ENCODE measurements around the gene CYTH4.
"Not testable (repeated sequence)": the region's sequence is repeated elsewhere in the genome, so short reads cannot be mapped to it uniquely, and the experiment has no call there.

CYTH4 gene

GRCh38 chr22:37318364-37319109, 36.2 kb downstream of the CYTH4 start:
- in situ Hi-C loops (cut with MboI; ENCODE audit: low pct_unique_long_range_greater_than_20kb, low sequenced_read_pairs) = loop anchor here (10.0 kb wide), 1 partner anchor 136 kb away; no protein-coding TSS in a partner anchor
- no peak for DNase-seq

GRCh38 chr22:37319469-37319868, 37.2 kb downstream of the CYTH4 start:
- DNase-seq = no peak
- in situ Hi-C loops (cut with MboI; ENCODE audit: low pct_unique_long_range_greater_than_20kb, low sequenced_read_pairs) = loop anchor here (10.0 kb wide), 1 partner anchor 135 kb away; no protein-coding TSS in a partner anchor

- in situ Hi-C loops (cut with MboI; ENCODE audit: low pct_unique_long_range_greater_than_20kb, low sequenced_read_pairs) = no loop called here
- DNase-seq = no peak
Measured at GRCh38 chr22:37320726-37321677, 38.7 kb downstream of the CYTH4 start.

GRCh38 chr22:37324340-37325038, 42.2 kb downstream of the CYTH4 start:
- DNase-seq = no peak
- in situ Hi-C loops (cut with MboI; ENCODE audit: low pct_unique_long_range_greater_than_20kb, low sequenced_read_pairs) = no loop called here

GRCh38 chr22:37325039-37325395, 42.7 kb downstream of the CYTH4 start:
- in situ Hi-C loops (cut with MboI; ENCODE audit: low pct_unique_long_range_greater_than_20kb, low sequenced_read_pairs) = no loop called here
- DNase-seq = no peak

GRCh38 chr22:37326726-37327125, 44.4 kb downstream of the CYTH4 start:
- in situ Hi-C loops (cut with MboI; ENCODE audit: low pct_unique_long_range_greater_than_20kb, low sequenced_read_pairs) = no loop called here
- no peak for DNase-seq

GRCh38 chr22:37328017-37328416, 45.7 kb downstream of the CYTH4 start:
- in situ Hi-C loops (cut with MboI; ENCODE audit: low pct_unique_long_range_greater_than_20kb, low sequenced_read_pairs) = no loop called here
- no peak for DNase-seq

GRCh38 chr22:37328538-37329237, 46.4 kb downstream of the CYTH4 start:
- in situ Hi-C loops (cut with MboI; ENCODE audit: low pct_unique_long_range_greater_than_20kb, low sequenced_read_pairs); DNase-seq: not testable (repeated sequence)

GRCh38 chr22:37329238-37330140, 47.2 kb downstream of the CYTH4 start:
- DNase-seq = no peak
- in situ Hi-C loops (cut with MboI; ENCODE audit: low pct_unique_long_range_greater_than_20kb, low sequenced_read_pairs) = no loop called here

GRCh38 chr22:37330200-37331033, 48.1 kb downstream of the CYTH4 start:
- DNase-seq = peak; percentile 79
- in situ Hi-C loops (cut with MboI; ENCODE audit: low pct_unique_long_range_greater_than_20kb, low sequenced_read_pairs) = no loop called here

GRCh38 chr22:37331034-37331428, 48.7 kb downstream of the CYTH4 start:
- no peak for DNase-seq
- in situ Hi-C loops (cut with MboI; ENCODE audit: low pct_unique_long_range_greater_than_20kb, low sequenced_read_pairs) = no loop called here

- no peak for DNase-seq
- in situ Hi-C loops (cut with MboI; ENCODE audit: low pct_unique_long_range_greater_than_20kb, low sequenced_read_pairs) = no loop called here
Measured at GRCh38 chr22:37331856-37332536, 49.7 kb downstream of the CYTH4 start.

- DNase-seq = no peak
- in situ Hi-C loops (cut with MboI; ENCODE audit: low pct_unique_long_range_greater_than_20kb, low sequenced_read_pairs) = no loop called here
Measured at GRCh38 chr22:37333724-37334460, 51.6 kb downstream of the CYTH4 start.

GRCh38 chr22:37334461-37334858, 52.2 kb downstream of the CYTH4 start:
- in situ Hi-C loops (cut with MboI; ENCODE audit: low pct_unique_long_range_greater_than_20kb, low sequenced_read_pairs) = no loop called here
- no peak for DNase-seq

GRCh38 chr22:37334859-37335805, 52.8 kb downstream of the CYTH4 start:
- no peak for DNase-seq
- in situ Hi-C loops (cut with MboI; ENCODE audit: low pct_unique_long_range_greater_than_20kb, low sequenced_read_pairs) = no loop called here
